Measurements from ENCODE around the gene CACNB1. TPM values are rescaled to one million over a fixed set of nuclear protein-coding genes. Genes with fewer than 3 reads are reported as not detected.

CACNB1 gene
- polyA plus RNA-seq, 1 of the 3 experiments (the other 2 are of a cell fraction): 7.4 TPM

- no peaks in the 10 kb centered on the region for H3K9me3 ChIP-seq
- TF ChIP-seq, protein P1, sequence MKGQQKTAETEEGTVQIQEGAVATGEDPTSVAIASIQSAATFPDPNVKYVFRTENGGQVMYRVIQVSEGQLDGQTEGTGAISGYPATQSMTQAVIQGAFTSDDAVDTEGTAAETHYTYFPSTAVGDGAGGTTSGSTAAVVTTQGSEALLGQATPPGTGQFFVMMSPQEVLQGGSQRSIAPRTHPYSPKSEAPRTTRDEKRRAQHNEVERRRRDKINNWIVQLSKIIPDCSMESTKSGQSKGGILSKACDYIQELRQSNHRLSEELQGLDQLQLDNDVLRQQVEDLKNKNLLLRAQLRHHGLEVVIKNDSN (IDR thresholded peaks at IDR 0.05; ENCODE audit: borderline replicate concordance, low read depth): peak; percentile 96
- TF ChIP-seq ZBTB33 (IDR thresholded peaks at IDR 0.05; ENCODE audit: borderline replicate concordance, low read depth): no peak
- peak; percentile 33; the same call in 1 of the 2 replicates for TF ChIP-seq TAF1 (IDR thresholded peaks at IDR 0.05; ENCODE audit: borderline replicate concordance, low read depth, low read length)
- TF ChIP-seq GABPA (IDR thresholded peaks at IDR 0.05; ENCODE audit: low read depth): peak; percentile 80
- TF ChIP-seq USF2 (IDR thresholded peaks at IDR 0.05; ENCODE audit: borderline replicate concordance, low read depth, low read length): peak; percentile 69
- TF ChIP-seq NRF1 (IDR thresholded peaks at IDR 0.05; ENCODE audit: low read depth, low read length): peak; percentile 94
- TF ChIP-seq GATA2 (CRISPR knock-in tag; IDR thresholded peaks at IDR 0.05): no peak
- TF ChIP-seq, protein P2, sequence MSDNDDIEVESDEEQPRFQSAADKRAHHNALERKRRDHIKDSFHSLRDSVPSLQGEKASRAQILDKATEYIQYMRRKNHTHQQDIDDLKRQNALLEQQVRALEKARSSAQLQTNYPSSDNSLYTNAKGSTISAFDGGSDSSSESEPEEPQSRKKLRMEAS (IDR thresholded peaks at IDR 0.05; ENCODE audit: low read depth): peak; percentile 84
- no peak for TF ChIP-seq NFIC (IDR thresholded peaks at IDR 0.05; ENCODE audit: borderline replicate concordance)
- no peak for TF ChIP-seq RCOR1 (IDR thresholded peaks at IDR 0.05; ENCODE audit: low read length)
- peak; percentile 90 for TF ChIP-seq ELF1 (IDR thresholded peaks at IDR 0.05)
- H3K36me3 ChIP-seq (replicated peaks in 1 of 2; ENCODE audit: control insufficient read depth in 1 of 2, insufficient read depth in 2 of 2, low read length in 1 of 2): peaks cover 25 to 32% of the 10 kb centered on the region in 2 experiments
- POLR2A ChIA-PET: interaction anchor here (0.6 to 1.8 kb wide), 18 partner anchors 10 to 495 kb away, joined by 3 to 11 read pairs (median 4); partner anchors contain the start of genes ARL5C, LASP1NB, MED1 and MLLT6
- no peaks in the 10 kb centered on the region for H3K9me2 ChIP-seq
- peak overlapping the region; percentile 98 for H3K9ac ChIP-seq
- H3K4me2 ChIP-seq: peak overlapping the region; percentile 97
- peak overlapping the region; percentile 94 to 99 for H3K27ac ChIP-seq (ENCODE audit: low read depth in 2 of 2, low read length in 1 of 2)
- peak overlapping the region; percentile 75 to 93 for H3K4me3 ChIP-seq (ENCODE audit: low read depth in 2 of 2, low read length in 1 of 2)
- peak; percentile 91 for DNase-seq
- H3K79me2 ChIP-seq (ENCODE audit: insufficient read depth): peaks cover 53% of the 10 kb centered on the region
- H3K27me3 ChIP-seq (ENCODE audit: insufficient read depth): no peaks in the 10 kb centered on the region
- H3K4me1 ChIP-seq (ENCODE audit: control insufficient read depth in 1 of 2, insufficient read depth in 2 of 2, low read depth in 1 of 2, low read length in 1 of 2): peaks cover 25 to 42% of the 10 kb centered on the region in 2 experiments; a peak in 2 of 4 replicates
- H3F3A ChIP-seq (replicated peaks; ENCODE audit: insufficient read depth): peaks cover 44% of the 10 kb centered on the region
- WGBS (ENCODE audit: low lambda C conversion rate): 2% methylated on average over 10 of the region's 10 CpGs
- H4K20me1 ChIP-seq (ENCODE audit: insufficient read depth): peaks cover 33% of the 10 kb centered on the region
- H2AFZ ChIP-seq (ENCODE audit: low read depth): peak overlapping the region; percentile 98
- CTCF ChIA-PET: interaction anchor here (1.1 to 29.0 kb wide), 3 partner anchors 27 to 55 kb away, joined by 3 to 781 read pairs (median 96); no protein-coding TSS in a partner anchor
These were observed 2.3 kb upstream of the CACNB1 start for GRCh38 chr17:39199820-39200069.

DNA sequence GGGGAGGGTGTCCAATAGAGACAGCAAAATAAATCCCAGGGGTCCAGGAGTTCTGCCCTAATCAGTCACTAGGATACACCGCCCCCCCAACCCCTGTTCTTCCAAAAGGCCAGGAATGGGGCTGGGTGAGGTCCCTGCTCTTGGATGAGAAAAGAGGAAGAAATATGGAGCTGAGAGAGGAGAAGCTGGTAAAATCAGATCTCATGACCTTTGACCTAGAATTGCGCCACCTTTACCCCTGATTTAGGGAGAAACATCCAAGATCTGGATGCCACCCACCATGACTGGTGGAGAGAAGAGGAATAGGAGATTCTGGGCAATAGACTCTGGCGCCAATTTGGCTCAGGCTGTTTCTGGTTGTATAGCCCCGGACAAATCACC is 707 bp upstream of the CACNB1 start:
- H3K4me2 ChIP-seq: peak overlapping the region; percentile 95
- WGBS (ENCODE audit: low lambda C conversion rate): 85% methylated on average over 4 of the region's 4 CpGs
- peak overlapping the region; percentile 40 to 82; a peak in 3 of 4 replicates for H3K27ac ChIP-seq (ENCODE audit: low read depth in 2 of 2, low read length in 1 of 2)
- peak overlapping the region; percentile 66; the same call in 1 of the 2 replicates for H2AFZ ChIP-seq (ENCODE audit: low read depth)
- peaks cover 14 to 25% of the 10 kb centered on the region in 2 experiments for H3K36me3 ChIP-seq (replicated peaks in 1 of 2; ENCODE audit: control insufficient read depth in 1 of 2, insufficient read depth in 2 of 2, low read length in 1 of 2)
- no peaks in the 10 kb centered on the region for H3K9me3 ChIP-seq
- H4K20me1 ChIP-seq (ENCODE audit: insufficient read depth): peaks cover 21% of the 10 kb centered on the region
- H3K9me2 ChIP-seq: no peaks in the 10 kb centered on the region
- H3K4me1 ChIP-seq (ENCODE audit: control insufficient read depth in 1 of 2, insufficient read depth in 2 of 2, low read depth in 1 of 2, low read length in 1 of 2): peaks cover 27 to 49% of the 10 kb centered on the region in 2 experiments; a peak in 2 of 4 replicates
- peak overlapping the region; percentile 80; the same call in 1 of the 2 replicates for H3K9ac ChIP-seq
- peaks cover 61% of the 10 kb centered on the region for H3K79me2 ChIP-seq (ENCODE audit: insufficient read depth)
- peak overlapping the region in 1 of 2 experiments; percentile 63; a peak in 2 of 4 replicates for H3K4me3 ChIP-seq (ENCODE audit: low read depth in 2 of 2, low read length in 1 of 2)
- H3K27me3 ChIP-seq (ENCODE audit: insufficient read depth): no peaks in the 10 kb centered on the region
- peaks cover 31% of the 10 kb centered on the region for H3F3A ChIP-seq (replicated peaks; ENCODE audit: insufficient read depth)
- DNase-seq: no peak
- ChIA-PET POLR2A (no interaction called here), CTCF (interaction anchor here (1.4 to 29.0 kb wide), 3 partner anchors 10 to 42 kb away, joined by 3 to 781 read pairs (median 96); no protein-coding TSS in a partner anchor)
- TF ChIP-seq TAF1 (IDR thresholded peaks at IDR 0.05; ENCODE audit: borderline replicate concordance, low read depth, low read length): no peak
- TF ChIP-seq, protein P2 (IDR thresholded peaks at IDR 0.05; ENCODE audit: low read depth): no peak
- TF ChIP-seq USF2 (IDR thresholded peaks at IDR 0.05; ENCODE audit: borderline replicate concordance, low read depth, low read length): no peak
- no peak for TF ChIP-seq EP300 (IDR thresholded peaks at IDR 0.05; ENCODE audit: borderline replicate concordance in 1 of 2, low read depth in 1 of 2, low read length in 1 of 2)
- no peak for TF ChIP-seq TCF12 (IDR thresholded peaks at IDR 0.05)
- TF ChIP-seq, protein P3, sequence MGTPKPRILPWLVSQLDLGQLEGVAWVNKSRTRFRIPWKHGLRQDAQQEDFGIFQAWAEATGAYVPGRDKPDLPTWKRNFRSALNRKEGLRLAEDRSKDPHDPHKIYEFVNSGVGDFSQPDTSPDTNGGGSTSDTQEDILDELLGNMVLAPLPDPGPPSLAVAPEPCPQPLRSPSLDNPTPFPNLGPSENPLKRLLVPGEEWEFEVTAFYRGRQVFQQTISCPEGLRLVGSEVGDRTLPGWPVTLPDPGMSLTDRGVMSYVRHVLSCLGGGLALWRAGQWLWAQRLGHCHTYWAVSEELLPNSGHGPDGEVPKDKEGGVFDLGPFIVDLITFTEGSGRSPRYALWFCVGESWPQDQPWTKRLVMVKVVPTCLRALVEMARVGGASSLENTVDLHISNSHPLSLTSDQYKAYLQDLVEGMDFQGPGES (IDR thresholded peaks at IDR 0.05; ENCODE audit: low read depth, low read length): no peak
- no peak for TF ChIP-seq NFIC (IDR thresholded peaks at IDR 0.05; ENCODE audit: borderline replicate concordance)
- no peak for TF ChIP-seq ZBTB33 (IDR thresholded peaks at IDR 0.05; ENCODE audit: borderline replicate concordance, low read depth)
- no peak for TF ChIP-seq ELF1 (IDR thresholded peaks at IDR 0.05)
- TF ChIP-seq YY1 (IDR thresholded peaks at IDR 0.05; ENCODE audit: low read depth): no peak
- TF ChIP-seq EZH2phosphoT487 (IDR thresholded peaks at IDR 0.05; ENCODE audit: borderline replicate concordance, low read depth): no peak
- no peak for TF ChIP-seq POLR2AphosphoS5 (IDR thresholded peaks at IDR 0.05; ENCODE audit: low read depth, low read length)
